Posterior vena cava (tissue), 2 donors: ENCODE data around the gene ELF4. TPM values are rescaled to one million over a fixed set of nuclear protein-coding genes. Genes with fewer than 3 reads are reported as not detected.

Source experiments
- DNase-seq: peaks from one replicate; pipeline ENCODE4 v3.0.0-alpha.2; 2020; ENCODE audit warnings: low spot score
- intact Hi-C, 2 donors: fragments of 100-400 bp; cut with DNase I; formaldehyde crosslinking; loops; one replicate each; pipeline versions ENCODE4 v1.14.1 to v1.14.2; 2022 to 2023
- long read RNA-seq, 2 donors: library from polyadenylated mRNA; unstranded; transcript quantifications; one replicate each; pipeline ENCODE4 v2.0.0, GENCODE V29; 2020 to 2021
- total RNA-seq, 2 donors: library from RNA; stranded (reverse); fragmentation: NEBNext Ultra II Directional; extraction: Animal tissue kit (Norgen Biotek cat#: 25700); gene quantifications; one replicate each; pipeline ENCODE4 v1.2.1, GENCODE V29; 2021
- donor health status: DM: yes; HTN: yes; CAD: no.
- donor health status: DM: yes; HTN: yes; CAD: no.

ELF4 gene
- total RNA-seq = 10 to 100 TPM; 13.6 to 13.8 TPM
- long read RNA-seq, donor 1, partial matches to known transcripts = 1 of 4 reads
- long read RNA-seq, donor 1, other reads (novel, unspliced or antisense) = 3 of 4 reads
- long read RNA-seq, donor 2, partial matches to known transcripts = 1 of 3 reads
- long read RNA-seq, donor 2, other reads (novel, unspliced or antisense) = 2 of 3 reads

DNA sequence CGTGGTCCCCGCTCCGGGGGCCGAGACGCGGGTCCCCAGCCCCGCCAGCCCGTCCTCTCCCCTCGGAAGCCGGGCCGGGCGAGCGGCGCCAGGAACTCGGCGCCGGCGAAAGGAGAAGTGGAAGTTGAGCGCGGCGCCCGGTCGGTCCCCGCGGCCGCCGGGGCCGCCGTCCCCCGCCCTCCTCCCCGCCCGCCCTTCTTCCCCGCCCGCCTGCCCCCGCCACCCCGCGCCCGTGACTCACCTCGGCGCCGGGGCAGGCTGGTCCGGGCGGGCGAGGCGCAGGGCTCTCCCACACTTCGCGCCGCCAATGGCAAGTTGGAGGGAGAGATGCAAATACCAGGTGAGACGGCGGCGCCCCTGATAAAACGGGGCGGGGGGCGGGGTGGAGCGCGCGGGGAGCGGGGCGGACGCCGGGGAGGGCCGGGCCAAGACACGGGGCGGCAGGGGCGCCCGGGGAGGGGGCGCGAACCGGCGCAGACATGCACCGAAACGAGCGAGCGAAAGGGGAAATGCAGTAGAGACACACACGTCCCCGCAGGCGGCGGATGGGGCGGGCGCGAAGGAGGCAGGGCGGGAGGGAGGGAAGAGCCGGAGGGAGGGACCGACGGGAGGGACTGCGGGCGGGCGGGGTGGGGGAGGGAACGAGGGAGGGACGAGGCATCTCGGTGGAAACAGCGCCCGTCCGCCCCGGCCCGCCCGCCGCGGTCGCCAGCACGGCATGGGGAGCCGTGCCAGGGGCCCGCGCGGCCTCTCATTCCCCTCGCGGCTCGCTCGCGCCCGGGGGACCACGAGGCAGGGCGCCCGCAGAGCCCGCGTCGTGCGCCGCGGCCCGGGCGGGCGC lies at the start of gene ELF4:
ELF4 (minus strand) TSS at position 119 of the 841 bp plus-strand sequence. CDS start 29,167 bp downstream, outside the sequence.
- intact Hi-C loops = no loop called here
- no peak for DNase-seq

DNA sequence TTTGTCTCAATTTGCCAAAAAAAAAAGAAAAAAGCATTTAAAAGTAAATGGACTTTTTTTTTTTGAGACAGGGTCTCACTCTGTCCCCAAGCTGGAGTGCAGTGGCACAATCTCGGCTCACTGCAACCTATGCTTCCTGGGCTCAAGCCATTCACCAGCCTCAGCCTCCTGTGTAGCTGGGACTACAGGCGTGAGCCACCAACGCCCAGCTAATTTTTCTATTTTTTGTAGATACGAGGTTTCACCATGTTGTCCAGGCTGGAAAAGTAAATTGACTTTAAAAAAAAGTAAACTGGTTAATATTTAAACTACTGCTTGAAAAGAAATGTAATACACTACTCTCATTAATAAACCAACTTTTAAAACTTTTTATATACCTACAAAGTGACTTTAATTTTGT lies 49.5 kb upstream of the ELF4 start:
- DNase-seq = no peak
- intact Hi-C loops = no loop called here

DNA sequence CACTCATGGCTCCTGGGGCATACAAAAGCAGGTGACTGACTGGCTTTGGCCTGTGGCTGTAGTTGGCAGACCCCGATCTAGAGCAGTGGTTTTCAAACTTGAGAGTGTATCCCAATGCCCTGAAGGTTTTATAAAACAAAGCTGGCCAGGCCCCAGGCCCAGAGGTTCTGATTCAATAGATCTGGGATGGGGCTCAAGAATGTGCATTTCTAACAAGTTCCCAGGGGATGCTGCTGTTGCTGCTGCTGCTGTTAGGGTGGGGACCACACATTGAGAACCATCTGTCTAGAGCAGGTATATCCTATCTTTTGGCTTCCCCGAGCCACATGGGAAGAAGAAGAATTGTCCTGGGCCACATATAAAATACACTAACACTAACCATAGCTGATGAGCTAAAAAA lies 48.0 kb upstream of the ELF4 start:
- intact Hi-C loops = no loop called here

DNA sequence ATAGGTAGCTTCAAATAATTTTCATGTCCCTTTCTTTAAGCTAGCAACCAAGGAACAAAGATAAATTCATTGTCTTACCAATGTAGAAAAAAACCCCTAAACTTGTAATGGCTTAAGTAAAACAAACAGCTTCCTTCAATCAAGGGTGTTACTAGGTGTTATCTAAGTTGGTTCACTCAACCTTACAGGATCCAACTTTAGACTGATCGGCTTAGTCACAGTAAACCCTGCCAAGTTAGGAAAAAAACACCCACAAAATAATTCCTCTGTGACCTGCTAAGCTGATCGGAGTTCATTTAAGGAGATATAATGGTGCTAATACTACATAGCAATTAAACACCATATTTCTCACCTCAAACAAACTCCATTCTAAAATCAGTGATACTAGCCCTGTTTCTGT lies 45.3 kb upstream of the ELF4 start:
- no peak for DNase-seq
- intact Hi-C loops = no loop called here

More for the DNA sequence above, 48.0 kb upstream of the ELF4 start:
- DNase-seq = no peak

DNA sequence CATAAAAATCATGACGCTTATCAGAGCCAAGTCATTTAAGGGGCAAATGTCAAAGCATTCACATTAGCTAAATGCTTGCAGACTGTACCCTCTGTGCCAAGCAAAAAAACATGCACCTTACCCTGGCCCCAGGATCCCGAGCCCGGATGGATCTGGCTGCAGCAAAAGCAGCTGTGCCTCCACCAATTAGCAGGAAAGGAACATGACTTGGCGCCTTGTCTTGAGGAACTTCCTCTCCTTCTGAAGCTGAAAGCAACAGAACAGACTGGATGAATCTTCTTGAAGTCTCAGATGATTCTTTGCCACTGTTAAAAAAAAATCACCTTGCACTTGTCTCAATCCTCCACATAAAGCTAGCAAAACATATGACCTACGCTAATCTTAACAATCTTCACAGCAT lies 37.3 kb upstream of the ELF4 start:
- intact Hi-C loops = no loop called here
- no peak for DNase-seq

DNA sequence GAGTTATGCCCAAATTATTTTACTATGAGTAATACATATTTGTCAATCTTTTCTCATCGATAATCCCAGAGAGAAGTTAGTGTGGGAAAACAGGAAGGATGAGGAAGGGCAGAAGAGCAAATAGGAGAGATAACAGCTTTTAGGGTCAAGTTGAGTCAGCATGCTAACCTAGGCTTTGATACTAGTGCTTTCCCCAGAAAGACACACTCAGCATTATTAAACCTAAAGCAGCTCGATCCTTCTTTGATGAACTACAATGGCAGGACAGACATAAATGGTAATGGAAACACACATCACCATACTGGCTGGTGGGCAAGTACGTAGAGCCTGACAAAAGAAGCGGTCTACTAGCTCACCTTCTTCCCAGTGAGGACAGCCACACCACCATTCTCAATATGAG lies 34.8 kb upstream of the ELF4 start:
- no peak for DNase-seq
- intact Hi-C loops = no loop called here

DNA sequence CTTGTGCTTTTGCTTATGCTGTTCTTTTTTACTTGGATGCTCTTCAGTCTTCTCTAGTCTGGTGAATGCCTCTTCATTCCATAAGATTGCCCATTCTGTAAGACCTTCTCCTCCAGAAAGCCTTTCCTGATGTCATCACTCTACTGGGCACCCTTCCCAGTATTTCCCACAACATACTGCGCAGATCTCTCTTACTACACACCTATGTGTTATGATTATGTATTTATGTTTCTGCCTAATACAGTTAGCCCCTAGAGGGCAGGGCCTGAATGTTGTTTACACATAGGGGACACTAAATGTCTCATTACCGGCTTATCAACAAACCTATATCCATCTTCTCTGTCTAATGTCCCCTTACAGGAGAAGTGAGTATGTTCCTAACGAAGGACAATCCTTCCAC lies 34.2 kb upstream of the ELF4 start:
- intact Hi-C loops = no loop called here
- no peak for DNase-seq

DNA sequence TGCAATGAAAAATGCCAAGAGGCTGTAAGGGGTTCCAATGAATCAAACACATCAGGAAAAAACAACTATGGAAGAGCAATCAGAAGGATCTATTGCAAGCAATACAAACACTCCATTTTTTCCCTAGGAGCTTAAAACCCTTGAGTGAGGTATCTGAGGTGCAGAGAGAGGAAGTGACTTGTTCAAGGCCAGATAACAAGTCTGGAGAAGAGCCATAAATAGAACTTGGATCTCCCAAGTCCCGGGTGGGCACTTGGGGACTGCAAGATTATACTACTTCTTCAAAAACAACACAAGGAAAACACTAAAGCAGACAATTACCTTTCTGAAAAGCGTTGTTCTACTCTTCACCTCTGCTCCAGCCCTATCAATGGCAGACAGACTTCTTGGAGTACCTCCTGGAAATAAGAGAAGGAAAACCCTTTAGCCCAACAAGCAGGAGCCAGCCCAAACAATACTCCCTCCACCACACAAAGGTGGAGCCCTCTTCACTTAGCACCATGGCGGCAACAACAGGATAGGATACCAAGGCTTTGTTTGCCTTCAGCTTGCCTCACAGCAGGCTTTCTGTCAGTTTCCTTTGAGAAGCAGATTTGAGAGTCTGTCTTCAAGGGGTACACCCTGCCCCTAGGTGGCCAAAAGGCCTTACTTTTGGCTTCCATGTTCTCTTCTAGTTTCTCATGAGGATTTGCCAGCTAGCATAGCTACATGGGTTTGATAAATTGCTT lies 29.3 kb upstream of the ELF4 start:
- intact Hi-C loops = no loop called here
- no peak for DNase-seq

DNA sequence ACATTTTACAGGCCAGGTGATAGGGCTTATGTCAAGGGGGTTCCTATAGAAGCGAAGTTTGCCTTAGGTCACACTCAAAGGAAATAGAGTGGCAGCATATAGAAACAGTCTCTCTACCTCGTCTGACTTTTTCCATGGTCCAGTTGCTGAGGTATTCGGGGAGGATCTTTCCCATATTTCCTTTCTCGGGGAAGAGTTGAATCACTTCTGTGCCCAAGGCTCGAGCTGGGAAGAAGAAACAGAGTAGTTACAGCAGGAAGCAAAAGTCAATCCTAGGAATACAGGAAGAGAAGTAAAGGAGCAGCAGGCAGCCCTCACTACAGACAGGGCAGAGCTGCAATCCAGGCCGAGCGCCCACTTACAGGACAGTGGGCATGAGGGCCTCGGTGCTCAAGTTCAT lies 26.7 kb upstream of the ELF4 start:
- intact Hi-C loops = no loop called here
- DNase-seq = no peak

DNA sequence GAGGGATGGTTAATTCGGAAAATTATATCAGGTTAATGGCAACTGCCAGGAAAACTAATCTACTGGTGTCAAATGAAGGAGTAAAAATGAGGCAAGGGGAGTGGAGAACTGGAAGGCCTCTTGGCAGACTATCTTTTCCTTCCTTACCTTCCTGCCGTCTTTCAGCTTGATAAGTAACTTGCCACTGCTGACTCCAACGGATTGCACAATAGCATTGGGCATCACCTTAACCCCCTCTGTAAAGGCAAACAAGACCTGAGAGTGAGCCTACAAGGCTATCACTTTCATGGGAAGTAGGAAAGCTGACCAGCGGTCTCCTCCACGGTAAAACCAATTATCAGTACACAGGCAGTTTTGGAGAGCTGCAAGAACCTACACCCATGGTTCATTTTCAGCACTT lies 26.2 kb upstream of the ELF4 start:
- intact Hi-C loops = no loop called here

DNA sequence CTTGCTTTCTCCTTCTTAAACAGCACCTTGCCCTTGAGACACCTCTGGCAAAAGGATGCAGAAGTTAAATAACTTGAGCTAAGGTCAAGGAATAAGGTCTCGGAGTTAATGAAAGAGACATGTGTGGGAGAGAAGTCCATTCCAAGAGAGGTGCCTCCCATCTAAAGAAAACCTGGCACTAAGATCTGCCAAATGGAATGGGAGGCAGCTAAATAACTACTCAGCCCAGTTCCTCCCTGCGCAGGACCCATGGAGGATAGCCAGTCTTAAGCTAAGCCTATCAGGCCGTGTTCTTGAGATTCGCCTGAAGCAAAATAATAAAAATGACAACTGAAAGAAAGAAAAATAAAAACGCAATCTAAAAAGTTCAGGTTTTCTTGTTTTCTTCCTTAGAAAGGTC lies 20.7 kb upstream of the ELF4 start:
- intact Hi-C loops = no loop called here
- no peak for DNase-seq

More for the DNA sequence above, 26.2 kb upstream of the ELF4 start:
- DNase-seq = no peak

DNA sequence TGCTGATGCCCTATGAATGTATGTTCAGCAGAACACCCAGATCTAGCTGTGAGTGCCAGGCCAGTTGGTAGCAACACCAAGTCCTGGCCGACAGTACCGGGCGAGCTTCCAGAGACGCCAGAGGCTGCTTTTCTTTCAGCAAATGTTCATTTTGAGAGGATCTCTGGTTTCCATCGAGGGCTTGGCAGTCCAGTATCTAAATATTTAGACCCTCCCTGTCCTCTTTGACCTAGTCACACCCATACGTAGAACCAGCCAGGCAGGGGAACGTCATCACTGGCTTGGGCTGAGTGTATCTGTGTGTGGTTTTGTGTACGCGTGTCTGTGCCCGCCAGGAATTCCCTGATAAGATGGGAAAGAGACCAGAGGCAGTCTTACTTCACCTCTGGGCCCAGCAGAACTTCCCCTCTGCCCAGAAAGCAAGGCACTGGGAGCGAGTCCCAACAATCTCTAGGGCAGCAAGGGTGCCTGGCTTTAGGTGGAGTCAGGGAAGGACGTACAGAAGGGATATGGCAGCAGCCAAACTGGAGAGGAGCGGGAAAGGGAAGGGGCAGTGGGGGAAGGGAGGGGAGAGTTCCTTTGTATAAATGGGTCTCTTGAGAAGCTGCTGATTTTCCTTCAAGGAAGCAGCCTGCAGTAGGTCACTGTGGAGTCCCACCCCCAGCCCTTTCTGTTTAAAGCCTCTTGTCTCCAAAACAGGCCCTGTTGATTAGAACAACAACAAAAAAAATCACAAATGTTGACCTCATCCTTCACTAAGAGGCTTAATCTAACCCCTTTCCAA lies 15.0 kb upstream of the ELF4 start:
- peak; percentile 89 for DNase-seq
- intact Hi-C loops = no loop called here

DNA sequence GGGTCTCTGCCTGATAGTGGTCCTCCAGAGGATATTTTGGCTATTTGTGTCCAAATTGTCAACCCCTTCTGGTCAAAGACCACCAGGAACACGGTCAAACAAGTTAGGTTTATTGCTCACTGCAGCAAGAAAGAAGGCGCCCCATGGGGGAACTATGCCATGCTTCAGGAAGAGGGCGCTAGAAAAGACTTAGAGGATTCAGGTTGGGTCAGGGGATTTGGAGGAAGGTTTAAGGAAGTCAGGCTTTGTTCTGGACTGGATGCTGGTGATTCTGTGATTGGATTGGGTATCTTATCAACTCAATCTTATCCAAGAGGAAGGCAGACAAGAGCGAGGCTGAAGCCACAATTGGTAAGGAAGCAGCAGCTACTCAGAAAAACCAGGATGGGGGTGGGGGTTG lies 14.3 kb upstream of the ELF4 start:
- intact Hi-C loops = no loop called here
- DNase-seq = no peak

DNA sequence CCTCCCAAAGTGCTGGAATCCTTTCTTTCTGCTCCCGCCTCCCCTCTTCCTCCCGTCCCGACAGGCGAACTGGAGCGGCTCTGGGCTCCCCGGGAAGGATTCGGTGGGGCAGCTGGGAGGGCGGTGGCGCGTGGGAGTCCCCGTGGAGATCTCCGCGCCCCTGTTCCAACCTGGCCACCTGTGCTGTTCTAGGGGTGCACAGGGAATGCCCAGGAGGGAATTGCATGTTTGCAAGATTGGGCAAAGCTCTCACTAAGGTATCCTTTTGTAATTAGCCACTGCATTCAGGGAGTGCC lies 11.2 kb upstream of the ELF4 start:
- DNase-seq = no peak
- intact Hi-C loops = no loop called here

DNA sequence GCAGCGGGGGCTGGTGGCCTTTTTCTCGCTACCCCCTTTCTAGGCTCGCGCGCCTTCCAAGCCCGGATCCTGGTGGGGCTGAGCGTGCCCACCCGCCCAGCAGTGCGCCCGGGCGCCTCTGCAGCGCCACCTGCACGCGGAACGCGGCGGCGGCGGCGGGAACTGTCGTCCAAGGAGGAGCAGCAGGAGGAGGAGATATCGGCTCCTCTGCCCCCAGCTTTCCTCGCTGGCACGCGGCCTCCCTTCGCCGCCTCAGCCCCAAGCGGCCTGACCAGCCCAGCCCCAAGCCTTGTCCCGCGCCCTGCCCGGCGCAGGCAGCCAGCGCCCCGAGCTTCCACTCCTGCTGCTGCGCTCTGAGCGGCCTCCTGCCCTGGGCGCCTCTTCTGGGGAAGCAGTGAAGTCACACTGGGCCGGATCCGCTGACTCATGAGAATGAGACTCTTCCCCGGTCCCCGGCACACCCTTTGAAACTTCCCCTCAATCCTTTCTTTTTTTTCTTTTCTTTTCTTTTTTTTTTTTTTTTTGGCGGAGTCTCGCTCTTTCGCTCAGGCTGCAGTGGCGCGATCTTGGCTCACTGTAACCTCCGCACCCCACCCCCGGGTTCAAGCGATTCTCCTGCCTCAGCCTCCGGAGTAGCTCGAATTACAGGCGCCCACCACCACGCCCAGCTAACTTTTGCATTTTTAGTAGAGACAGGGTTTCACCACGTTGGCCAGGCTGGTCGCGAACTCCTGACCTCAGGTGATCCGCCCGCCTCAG lies 10.6 kb upstream of the ELF4 start:
- intact Hi-C loops = no loop called here

DNA sequence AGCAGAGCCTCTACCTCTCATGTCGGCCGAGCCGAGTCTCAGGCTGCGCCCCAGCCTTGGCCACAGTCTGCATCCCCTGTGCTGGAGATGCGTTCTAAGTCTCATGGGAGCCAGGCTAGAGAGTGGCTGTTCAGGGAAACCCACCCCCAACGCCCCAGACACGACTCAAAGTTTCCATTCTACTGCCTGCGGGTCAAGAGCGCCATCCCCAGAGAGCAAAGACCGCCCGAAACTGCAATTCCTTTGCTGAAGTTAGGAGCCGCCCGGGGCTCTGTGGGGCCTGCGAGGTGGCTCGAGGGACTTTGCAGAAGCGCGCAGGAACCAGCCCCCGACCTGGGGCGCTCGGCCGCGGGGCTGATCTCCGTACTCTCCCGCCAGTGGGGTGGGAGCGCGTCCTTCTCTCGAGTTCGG lies 10.0 kb upstream of the ELF4 start:
- intact Hi-C loops = no loop called here
- no peak for DNase-seq

More for the DNA sequence above, 10.6 kb upstream of the ELF4 start:
- DNase-seq = peak; percentile 94

DNA sequence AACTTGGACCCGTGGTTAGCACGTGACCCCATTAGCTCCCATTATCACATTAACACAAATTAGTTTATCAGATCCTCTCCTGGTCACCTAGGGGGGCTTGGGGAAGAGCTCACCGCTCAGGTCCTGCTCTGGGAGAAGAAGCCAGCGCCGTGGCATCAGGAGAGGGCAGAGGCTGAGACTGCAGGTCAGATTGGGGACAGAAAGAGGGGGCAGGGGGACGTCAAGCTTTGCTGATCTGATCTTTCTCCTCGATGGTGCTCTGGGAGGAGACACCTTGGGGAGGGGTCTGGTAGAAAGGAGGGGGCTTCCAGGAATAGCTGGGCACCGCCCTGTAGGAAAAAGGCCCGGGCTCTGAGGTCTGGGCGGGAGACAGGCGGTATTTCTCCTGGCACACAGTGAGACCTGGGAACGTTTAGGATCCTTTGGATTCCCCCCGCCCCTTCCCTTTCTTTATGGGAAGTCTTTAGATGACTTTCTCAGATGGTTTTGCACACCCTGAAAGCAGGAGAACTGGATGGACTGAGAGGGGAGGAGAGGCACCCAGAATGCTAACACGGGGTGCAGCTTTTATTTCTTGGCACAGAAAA lies 9.1 kb upstream of the ELF4 start:
- no peak for DNase-seq
- intact Hi-C loops = no loop called here

DNA sequence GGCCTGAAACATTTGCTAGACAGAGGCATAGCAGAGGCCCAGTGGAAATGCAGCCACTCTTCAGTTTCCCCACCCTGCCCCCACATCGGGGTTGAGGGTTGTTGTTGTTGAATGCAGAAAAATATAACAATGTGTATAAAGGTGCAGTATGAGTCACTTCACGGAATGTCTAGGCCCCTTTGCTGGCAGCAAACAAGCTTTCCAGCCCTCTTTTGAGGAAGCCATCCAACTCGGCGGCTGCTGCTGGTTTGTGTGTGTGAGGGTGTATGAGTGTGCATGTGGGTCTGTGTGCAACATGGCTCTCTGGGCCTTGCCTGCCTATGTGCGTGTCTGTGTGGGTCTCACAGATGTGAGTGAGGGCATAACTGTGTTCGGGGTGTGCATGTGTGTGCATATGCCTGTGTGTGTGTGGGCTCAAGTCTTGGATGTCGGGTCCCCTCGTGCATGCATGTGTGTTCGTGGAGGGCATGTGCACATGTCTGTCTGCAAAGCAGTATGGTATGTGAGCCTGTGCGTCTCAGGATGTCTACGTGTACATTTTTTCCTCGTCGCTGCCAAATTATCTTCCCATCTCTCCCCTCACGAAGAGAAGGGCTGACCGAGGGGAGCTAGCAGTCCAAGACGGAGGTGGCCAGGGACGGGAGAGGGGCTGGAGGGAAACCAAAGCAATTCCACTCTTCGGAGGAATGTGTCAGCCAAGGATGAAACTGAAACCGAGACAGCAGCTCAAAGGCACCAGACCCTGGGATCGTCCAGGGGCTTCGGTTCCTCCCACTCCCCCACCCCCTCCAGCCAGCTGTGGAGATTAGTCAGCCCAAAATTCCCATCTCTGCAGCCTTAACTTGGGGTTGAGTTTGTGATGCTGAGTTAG lies 8.4 kb upstream of the ELF4 start:
- no peak for DNase-seq
- intact Hi-C loops = no loop called here
